CD4-positive, alpha-beta T cell treated with Interleukin-15 for 1 hour (primary cell): ENCODE data around the gene ANKRD63.

Experiments
- DNase-seq: peaks from one replicate; pipeline ENCODE4 v3.0.0-alpha.2; 2020

The ANKRD63 gene

GRCh38 chr15:40276927-40277326 lies 5.9 kb downstream of the ANKRD63 start:
- DNase-seq, result no peak

GRCh38 chr15:40275954-40276353 lies 6.9 kb downstream of the ANKRD63 start:
- no peak for DNase-seq

GRCh38 chr15:40275523-40275922 lies 7.3 kb downstream of the ANKRD63 start:
- DNase-seq, result no peak

GRCh38 chr15:40274350-40275274 lies 8.3 kb downstream of the ANKRD63 start:
- peak; percentile 82 for DNase-seq

- no peak for DNase-seq
Measured at GRCh38 chr15:40273428-40273827, 9.4 kb downstream of the ANKRD63 start.

- DNase-seq, result no peak
Measured at GRCh38 chr15:40272485-40273056, 10.3 kb downstream of the ANKRD63 start.

- DNase-seq, result no peak
Measured at GRCh38 chr15:40271685-40272484, 11.0 kb downstream of the ANKRD63 start.

GRCh38 chr15:40270246-40270995 lies 12.4 kb downstream of the ANKRD63 start:
- DNase-seq, result no peak

- DNase-seq, result no peak
Measured at GRCh38 chr15:40269604-40270003, 13.3 kb downstream of the ANKRD63 start.

GRCh38 chr15:40267670-40268069 lies 15.2 kb downstream of the ANKRD63 start:
- DNase-seq, result no peak

- no peak for DNase-seq
Measured at GRCh38 chr15:40266828-40267304, 16.0 kb downstream of the ANKRD63 start.

- no peak for DNase-seq
Measured at GRCh38 chr15:40265875-40266274, 17.0 kb downstream of the ANKRD63 start.

- no peak for DNase-seq
Measured at GRCh38 chr15:40265355-40265754, 17.5 kb downstream of the ANKRD63 start.

- no peak for DNase-seq
Measured at GRCh38 chr15:40264321-40265153, 18.3 kb downstream of the ANKRD63 start.

- no peak for DNase-seq
Measured at GRCh38 chr15:40263024-40263754, 19.7 kb downstream of the ANKRD63 start.

- no peak for DNase-seq
Measured at GRCh38 chr15:40259021-40259420, 23.8 kb downstream of the ANKRD63 start.

- DNase-seq, result no peak
Measured at GRCh38 chr15:40258544-40258943, 24.3 kb downstream of the ANKRD63 start.

- DNase-seq, result no peak
Measured at GRCh38 chr15:40257656-40258450, 25.0 kb downstream of the ANKRD63 start.

GRCh38 chr15:40256638-40257235 lies 26.1 kb downstream of the ANKRD63 start:
- peak; percentile 53 for DNase-seq

- no peak for DNase-seq
Measured at GRCh38 chr15:40255033-40255432, 27.8 kb downstream of the ANKRD63 start.
